Measurements from ENCODE around the gene CDH15. TPM values are rescaled to one million over a fixed set of nuclear protein-coding genes. Genes with fewer than 3 reads are reported as not detected.
"Not testable (repeated sequence)": the region's sequence is repeated elsewhere in the genome, so short reads cannot be mapped to it uniquely, and the experiment has no call there.

CDH15 gene
- total RNA-seq, 4 donors from 2014 or later = 0.84 to 8.1 (median 1.9) TPM

DNA sequence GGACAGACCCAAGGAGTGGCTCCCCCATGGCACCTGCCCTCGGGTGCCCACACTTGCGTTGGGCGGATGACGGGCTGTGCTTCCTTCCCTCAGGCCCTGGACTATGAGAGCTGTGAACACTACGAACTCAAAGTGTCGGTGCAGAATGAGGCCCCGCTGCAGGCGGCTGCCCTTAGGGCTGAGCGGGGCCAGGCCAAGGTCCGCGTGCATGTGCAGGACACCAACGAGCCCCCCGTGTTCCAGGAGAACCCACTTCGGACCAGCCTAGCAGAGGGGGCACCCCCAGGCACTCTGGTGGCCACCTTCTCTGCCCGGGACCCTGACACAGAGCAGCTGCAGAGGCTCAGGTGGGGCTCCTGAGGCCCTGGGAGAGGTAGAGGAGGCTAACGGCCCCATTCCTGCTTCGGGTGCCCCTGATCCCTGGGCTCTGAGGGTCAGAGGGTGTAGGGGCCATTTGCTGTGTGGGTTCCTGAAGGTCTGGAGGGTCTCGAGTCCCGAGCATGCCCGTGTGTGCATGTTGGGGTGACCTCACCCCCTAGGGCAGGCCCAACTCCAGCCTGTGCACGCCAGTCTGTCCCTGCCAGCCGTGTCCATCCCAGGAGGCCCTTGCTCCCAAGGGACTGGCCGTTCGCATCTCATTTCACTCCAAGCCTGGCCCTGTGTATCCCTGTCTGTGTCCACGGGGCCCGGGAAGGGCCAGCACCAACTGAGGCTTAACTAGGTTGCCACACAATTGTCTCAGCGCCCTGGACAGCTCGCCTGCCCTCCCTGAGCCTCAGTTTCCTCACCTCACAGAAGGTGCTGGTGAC is 18.8 kb downstream of the CDH15 start:
- 50 to 63% methylated on average over 20 to 22 of the region's 28 CpGs for WGBS, 2 donors
- H3K27ac ChIP-seq = no peak overlapping the region
- no peak for DNase-seq (ENCODE audit: low spot score in 2 of 2)
- no peaks in the 10 kb centered on the region for H3K9me3 ChIP-seq
- H3K36me3 ChIP-seq = no peaks in the 10 kb centered on the region
- no peaks in the 10 kb centered on the region for H3K27me3 ChIP-seq
- TF ChIP-seq, protein P1, sequence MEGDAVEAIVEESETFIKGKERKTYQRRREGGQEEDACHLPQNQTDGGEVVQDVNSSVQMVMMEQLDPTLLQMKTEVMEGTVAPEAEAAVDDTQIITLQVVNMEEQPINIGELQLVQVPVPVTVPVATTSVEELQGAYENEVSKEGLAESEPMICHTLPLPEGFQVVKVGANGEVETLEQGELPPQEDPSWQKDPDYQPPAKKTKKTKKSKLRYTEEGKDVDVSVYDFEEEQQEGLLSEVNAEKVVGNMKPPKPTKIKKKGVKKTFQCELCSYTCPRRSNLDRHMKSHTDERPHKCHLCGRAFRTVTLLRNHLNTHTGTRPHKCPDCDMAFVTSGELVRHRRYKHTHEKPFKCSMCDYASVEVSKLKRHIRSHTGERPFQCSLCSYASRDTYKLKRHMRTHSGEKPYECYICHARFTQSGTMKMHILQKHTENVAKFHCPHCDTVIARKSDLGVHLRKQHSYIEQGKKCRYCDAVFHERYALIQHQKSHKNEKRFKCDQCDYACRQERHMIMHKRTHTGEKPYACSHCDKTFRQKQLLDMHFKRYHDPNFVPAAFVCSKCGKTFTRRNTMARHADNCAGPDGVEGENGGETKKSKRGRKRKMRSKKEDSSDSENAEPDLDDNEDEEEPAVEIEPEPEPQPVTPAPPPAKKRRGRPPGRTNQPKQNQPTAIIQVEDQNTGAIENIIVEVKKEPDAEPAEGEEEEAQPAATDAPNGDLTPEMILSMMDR (IDR thresholded peaks at IDR 0.05) = no peak
- TF ChIP-seq EP300 (IDR thresholded peaks at IDR 0.05) (no peak), POLR2A (IDR thresholded peaks at IDR 0.05) (no peak)
- peaks cover 0 to 17% (median 8%) of the 10 kb centered on the region in 4 donors for H3K4me1 ChIP-seq
- H3K4me3 ChIP-seq = no peak overlapping the region

DNA sequence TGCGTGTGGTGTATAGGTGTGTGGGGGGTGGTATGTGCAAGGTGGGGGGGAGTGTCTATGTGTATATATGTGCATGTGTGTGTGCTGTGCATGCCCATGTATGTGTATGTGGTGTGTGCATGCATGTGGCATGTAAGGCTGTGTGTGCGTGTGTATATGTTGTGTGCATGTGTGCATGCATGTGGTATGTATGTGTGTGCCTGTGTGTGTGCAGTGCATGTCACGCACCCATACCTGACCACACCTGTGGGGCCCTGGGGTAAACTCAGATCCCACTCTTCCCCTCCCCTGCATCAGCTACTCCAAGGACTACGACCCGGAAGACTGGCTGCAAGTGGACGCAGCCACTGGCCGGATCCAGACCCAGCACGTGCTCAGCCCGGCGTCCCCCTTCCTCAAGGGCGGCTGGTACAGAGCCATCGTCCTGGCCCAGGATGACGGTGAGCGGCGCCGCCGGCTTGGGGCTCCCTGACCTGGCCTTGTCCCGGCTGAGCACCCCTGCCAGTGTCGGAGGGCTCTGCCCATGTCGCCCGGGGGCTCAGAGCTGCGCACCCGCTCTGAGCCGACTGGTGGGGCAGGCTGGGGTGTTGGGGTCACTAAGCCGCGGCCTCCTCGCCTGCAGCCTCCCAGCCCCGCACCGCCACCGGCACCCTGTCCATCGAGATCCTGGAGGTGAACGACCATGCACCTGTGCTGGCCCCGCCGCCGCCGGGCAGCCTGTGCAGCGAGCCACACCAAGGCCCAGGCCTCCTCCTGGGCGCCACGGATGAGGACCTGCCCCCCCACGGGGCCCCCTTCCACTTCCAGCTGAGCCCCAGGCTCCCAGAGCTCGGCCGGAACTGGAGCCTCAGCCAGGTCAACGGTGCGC is 19.7 kb downstream of the CDH15 start:
- Histone ChIP-seq H3K9me3 (no peaks in the 10 kb centered on the region), H3K27me3 (no peaks in the 10 kb centered on the region), H3K27ac (no peak overlapping the region), H3K4me1 (peaks cover 0 to 17% (median 8%) of the 10 kb centered on the region in 4 donors), H3K36me3 (no peaks in the 10 kb centered on the region), H3K4me3 (peak overlapping the region in 1 of 4 donors; percentile 44)
- no peak for TF ChIP-seq POLR2A (IDR thresholded peaks at IDR 0.05)
- TF ChIP-seq, protein P1 (IDR thresholded peaks at IDR 0.05) = no peak
- TF ChIP-seq EP300 (IDR thresholded peaks at IDR 0.05) = no peak
- DNase-seq (ENCODE audit: low spot score in 2 of 2) = no peak
- WGBS, 2 donors = 38 to 49% methylated on average over 17 to 28 of the region's 44 CpGs

- 3% methylated on average over 7 of the region's 19 CpGs; no CpG with 5 or more reads in 1 of the 2 donors for WGBS, 2 donors
- DNase-seq (ENCODE audit: low spot score in 2 of 2) = no peak
- Histone ChIP-seq H3K4me3 (peak overlapping the region; percentile 2 to 44 (median 34)), H3K9me3 (no peaks in the 10 kb centered on the region), H3K36me3 (no peaks in the 10 kb centered on the region), H3K27me3 (no peaks in the 10 kb centered on the region), H3K27ac (no peak overlapping the region), H3K4me1 (peaks cover 0 to 17% (median 8%) of the 10 kb centered on the region in 4 donors)
- TF ChIP-seq EP300 (IDR thresholded peaks at IDR 0.05) (no peak), POLR2A (IDR thresholded peaks at IDR 0.05) (no peak)
- TF ChIP-seq, protein P1 (IDR thresholded peaks at IDR 0.05) = no peak
Measured at GRCh38 chr16:89191901-89192185, 20.3 kb downstream of the CDH15 start.

DNA sequence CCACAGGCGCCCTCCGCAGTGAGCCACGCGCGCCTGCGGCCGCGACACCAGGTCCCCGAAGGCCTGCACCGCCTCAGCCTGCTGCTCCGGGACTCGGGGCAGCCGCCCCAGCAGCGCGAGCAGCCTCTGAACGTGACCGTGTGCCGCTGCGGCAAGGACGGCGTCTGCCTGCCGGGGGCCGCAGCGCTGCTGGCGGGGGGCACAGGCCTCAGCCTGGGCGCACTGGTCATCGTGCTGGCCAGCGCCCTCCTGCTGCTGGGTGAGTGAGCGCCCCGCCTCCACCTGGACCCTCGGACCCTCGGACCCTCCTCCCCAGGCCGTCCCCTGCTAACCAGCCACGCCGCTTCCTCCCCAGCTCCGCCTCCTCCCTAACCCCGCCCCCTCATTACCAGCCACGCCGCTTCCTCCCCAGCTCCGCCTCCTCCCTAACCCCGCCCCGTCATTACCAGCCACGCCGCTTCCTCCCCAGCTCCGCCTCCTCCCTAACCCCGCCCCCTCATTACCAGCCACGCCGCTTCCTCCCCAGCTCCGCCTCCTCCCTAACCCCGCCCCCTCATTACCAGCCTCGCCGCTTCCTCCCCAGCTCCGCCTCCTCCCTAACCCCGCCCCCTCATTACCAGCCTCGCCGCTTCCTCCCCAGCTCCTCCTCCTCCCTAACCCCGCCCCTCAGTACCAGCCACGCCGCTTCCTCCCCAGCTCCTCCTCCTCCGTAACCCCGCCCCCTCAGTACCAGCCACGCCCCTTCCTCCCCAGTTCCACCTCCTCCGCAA is 20.8 kb downstream of the CDH15 start:
- not testable (repeated sequence) for H3K27ac ChIP-seq, H3K36me3 ChIP-seq, H3K9me3 ChIP-seq, H3K27me3 ChIP-seq
- WGBS, 2 donors = 5 to 9% methylated on average over 26 to 27 of the region's 63 CpGs
- DNase-seq (ENCODE audit: low spot score in 2 of 2) = peak; percentile 30 to 49
- peak overlapping the region; percentile 2 to 44 (median 34) for H3K4me3 ChIP-seq
- H3K4me1 ChIP-seq = peaks cover 0 to 17% (median 8%) of the 10 kb centered on the region in 4 donors

DNA sequence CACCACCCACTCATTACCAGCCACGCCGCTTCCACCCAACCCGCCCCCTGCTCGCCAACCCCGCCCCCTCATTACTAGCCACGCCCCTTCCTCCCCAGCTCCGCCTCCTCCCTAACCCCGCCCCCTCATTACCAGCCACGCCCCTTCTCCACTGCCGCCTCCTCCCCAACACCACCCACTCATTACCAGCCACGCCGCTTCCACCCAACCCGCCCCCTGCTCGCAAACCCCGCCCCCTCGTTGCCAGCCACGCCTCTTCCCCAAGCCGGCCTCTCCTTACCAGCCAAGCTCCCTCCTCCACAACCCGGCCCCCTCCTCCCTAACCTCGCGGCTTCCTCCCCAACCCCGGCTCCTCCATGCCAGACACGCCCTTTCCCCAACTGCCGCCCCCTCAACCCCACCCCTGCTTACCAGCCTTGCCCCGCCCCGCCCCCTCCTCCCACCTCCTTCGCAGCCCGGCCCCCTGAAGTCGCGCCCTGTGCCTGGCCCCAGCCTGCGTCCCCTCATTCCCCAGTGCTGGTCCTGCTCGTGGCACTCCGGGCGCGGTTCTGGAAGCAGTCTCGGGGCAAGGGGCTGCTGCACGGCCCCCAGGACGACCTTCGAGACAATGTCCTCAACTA is 21.5 kb downstream of the CDH15 start:
- Histone ChIP-seq H3K4me3 (peak overlapping the region in 1 of 4 donors; percentile 44), H3K27me3 (peaks cover 0 to 5% of the 10 kb centered on the region in 2 donors), H3K27ac (no peak overlapping the region), H3K36me3 (no peaks in the 10 kb centered on the region), H3K4me1 (peaks cover 0 to 17% (median 8%) of the 10 kb centered on the region in 4 donors), H3K9me3 (no peaks in the 10 kb centered on the region)
- no peak for DNase-seq (ENCODE audit: low spot score in 2 of 2)
- no peak for TF ChIP-seq POLR2A (IDR thresholded peaks at IDR 0.05)
- TF ChIP-seq, protein P1 (IDR thresholded peaks at IDR 0.05) = no peak
- TF ChIP-seq EP300 (IDR thresholded peaks at IDR 0.05) = no peak
- 12 to 19% methylated on average over 31 to 39 of the region's 39 CpGs for WGBS, 2 donors
